Activated CD4-positive, alpha-beta T cell treated with anti-CD3 and anti-CD28 coated beads for 1 hour (primary cell): ENCODE data around the gene COL6A1.
"Not testable (repeated sequence)": the region's sequence is repeated elsewhere in the genome, so short reads cannot be mapped to it uniquely, and the experiment has no call there.

Experiments
- DNase-seq: peaks from one replicate; pipeline ENCODE4 v3.0.0-alpha.2; 2020

The COL6A1 gene

GRCh38 chr21:45994759-45995685, 13.5 kb downstream of the COL6A1 start:
- no peak for DNase-seq

GRCh38 chr21:45995686-45996179, 14.2 kb downstream of the COL6A1 start:
- DNase-seq = no peak

- peak; percentile 5 for DNase-seq
Measured at GRCh38 chr21:45996311-45997204, 15.0 kb downstream of the COL6A1 start.

- DNase-seq = no peak
Measured at GRCh38 chr21:45997205-45997494, 15.6 kb downstream of the COL6A1 start.

- DNase-seq = peak; percentile 2
Measured at GRCh38 chr21:45997495-45998275, 16.1 kb downstream of the COL6A1 start.

GRCh38 chr21:45998276-45998701, 16.7 kb downstream of the COL6A1 start:
- DNase-seq = no peak

- DNase-seq = peak; percentile 4
Measured at GRCh38 chr21:45998871-45999580, 17.5 kb downstream of the COL6A1 start.

- DNase-seq = no peak
Measured at GRCh38 chr21:45999581-46000181, 18.1 kb downstream of the COL6A1 start.

GRCh38 chr21:46000182-46000730, 18.7 kb downstream of the COL6A1 start:
- peak; percentile 3 for DNase-seq

- DNase-seq = peak; percentile 6
Measured at GRCh38 chr21:46000731-46001641, 19.4 kb downstream of the COL6A1 start.

GRCh38 chr21:46001821-46002681, 20.5 kb downstream of the COL6A1 start:
- DNase-seq = peak; percentile 5

- no peak for DNase-seq
Measured at GRCh38 chr21:46002841-46003574, 21.4 kb downstream of the COL6A1 start.

- DNase-seq = peak; percentile 5
Measured at GRCh38 chr21:46003575-46004007, 22.0 kb downstream of the COL6A1 start.

GRCh38 chr21:46004168-46004861, 22.7 kb downstream of the COL6A1 start:
- DNase-seq = no peak

- DNase-seq = no peak
Measured at GRCh38 chr21:46005081-46005480, 23.5 kb downstream of the COL6A1 start.

GRCh38 chr21:46005481-46005881, 23.9 kb downstream of the COL6A1 start:
- DNase-seq = no peak

GRCh38 chr21:46005894-46006546, 24.4 kb downstream of the COL6A1 start:
- DNase-seq = not testable (repeated sequence)
